ENCODE results near the gene TOMM20. TPM values are rescaled to one million over a fixed set of nuclear protein-coding genes. Genes with fewer than 3 reads are reported as not detected.

TOMM20 gene
- total RNA-seq, 1 donor, result 108 TPM

GRCh38 chr1:235152235-235152634 is 23.6 kb upstream of the TOMM20 start:
- H2AFZ ChIP-seq (ENCODE audit: low read length), result no peak overlapping the region
- no peak overlapping the region for H3K4me3 ChIP-seq (ENCODE audit: insufficient read depth, low read length)
- H3K36me3 ChIP-seq (ENCODE audit: insufficient read depth, low read length), result peaks cover 79% of the 10 kb centered on the region
- no peaks in the 10 kb centered on the region for H3K27me3 ChIP-seq (ENCODE audit: insufficient read depth, low read length)
- no peaks in the 10 kb centered on the region for H3K9me3 ChIP-seq (ENCODE audit: low read depth, low read length)
- TF ChIP-seq CTCF (IDR thresholded peaks at IDR 0.05; ENCODE audit: extremely low read depth, low read depth, low read length), result no peak
- peaks cover 22% of the 10 kb centered on the region for H3K79me2 ChIP-seq (ENCODE audit: insufficient read depth, low read length)
- no peaks in the 10 kb centered on the region for H3K4me1 ChIP-seq (ENCODE audit: insufficient read depth, low read length)
- H3K27ac ChIP-seq (ENCODE audit: low read depth, low read length), result no peak overlapping the region
- DNase-seq (ENCODE audit: insufficient read length, low spot score, missing footprints), result no peak
- H4K20me1 ChIP-seq (ENCODE audit: insufficient read depth, low read length), result no peaks in the 10 kb centered on the region
- no peak overlapping the region for H3K4me2 ChIP-seq (ENCODE audit: insufficient read depth, low read length)

GRCh38 chr1:235151033-235151432 is 22.4 kb upstream of the TOMM20 start:
- Histone ChIP-seq H3K4me1 (ENCODE audit: insufficient read depth, low read length) (no peaks in the 10 kb centered on the region), H3K4me3 (ENCODE audit: insufficient read depth, low read length) (no peak overlapping the region), H3K79me2 (ENCODE audit: insufficient read depth, low read length) (peaks cover 13% of the 10 kb centered on the region), H3K9me3 (ENCODE audit: low read depth, low read length) (no peaks in the 10 kb centered on the region), H3K4me2 (ENCODE audit: insufficient read depth, low read length) (no peak overlapping the region), H4K20me1 (ENCODE audit: insufficient read depth, low read length) (no peaks in the 10 kb centered on the region), H2AFZ (ENCODE audit: low read length) (no peak overlapping the region), H3K36me3 (ENCODE audit: insufficient read depth, low read length) (peaks cover 75% of the 10 kb centered on the region), H3K27ac (ENCODE audit: low read depth, low read length) (no peak overlapping the region), H3K27me3 (ENCODE audit: insufficient read depth, low read length) (no peaks in the 10 kb centered on the region)
- no peak for DNase-seq (ENCODE audit: insufficient read length, low spot score, missing footprints)
- no peak for TF ChIP-seq CTCF (IDR thresholded peaks at IDR 0.05; ENCODE audit: extremely low read depth, low read depth, low read length)

DNA sequence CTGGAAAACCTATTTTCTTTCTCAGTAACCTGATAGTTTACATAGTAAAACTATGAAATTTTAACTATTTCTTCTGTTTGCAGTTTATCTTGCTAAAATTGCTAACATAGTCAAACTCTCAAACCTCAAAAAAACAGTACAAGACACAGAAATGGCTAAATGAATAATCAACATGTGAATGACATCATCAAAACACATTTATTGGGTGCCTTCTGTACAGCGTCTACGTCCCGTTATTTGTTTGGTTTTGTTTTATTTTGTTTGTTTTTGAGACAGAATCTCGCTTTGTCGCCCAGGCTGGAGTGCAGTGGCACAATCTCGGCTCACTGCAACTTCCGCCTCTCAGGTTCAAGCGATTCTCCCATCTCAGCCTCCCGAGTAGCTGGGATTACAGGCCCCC is 21.2 kb upstream of the TOMM20 start:
- Histone ChIP-seq H3K79me2 (ENCODE audit: insufficient read depth, low read length) (peaks cover 13% of the 10 kb centered on the region), H3K4me1 (ENCODE audit: insufficient read depth, low read length) (no peaks in the 10 kb centered on the region), H2AFZ (ENCODE audit: low read length) (no peak overlapping the region), H4K20me1 (ENCODE audit: insufficient read depth, low read length) (no peaks in the 10 kb centered on the region), H3K9me3 (ENCODE audit: low read depth, low read length) (no peaks in the 10 kb centered on the region), H3K36me3 (ENCODE audit: insufficient read depth, low read length) (peaks cover 79% of the 10 kb centered on the region), H3K4me2 (ENCODE audit: insufficient read depth, low read length) (no peak overlapping the region), H3K4me3 (ENCODE audit: insufficient read depth, low read length) (no peak overlapping the region), H3K27me3 (ENCODE audit: insufficient read depth, low read length) (no peaks in the 10 kb centered on the region), H3K27ac (ENCODE audit: low read depth, low read length) (no peak overlapping the region)
- no peak for DNase-seq (ENCODE audit: insufficient read length, low spot score, missing footprints)
- no peak for TF ChIP-seq CTCF (IDR thresholded peaks at IDR 0.05; ENCODE audit: extremely low read depth, low read depth, low read length)

DNA sequence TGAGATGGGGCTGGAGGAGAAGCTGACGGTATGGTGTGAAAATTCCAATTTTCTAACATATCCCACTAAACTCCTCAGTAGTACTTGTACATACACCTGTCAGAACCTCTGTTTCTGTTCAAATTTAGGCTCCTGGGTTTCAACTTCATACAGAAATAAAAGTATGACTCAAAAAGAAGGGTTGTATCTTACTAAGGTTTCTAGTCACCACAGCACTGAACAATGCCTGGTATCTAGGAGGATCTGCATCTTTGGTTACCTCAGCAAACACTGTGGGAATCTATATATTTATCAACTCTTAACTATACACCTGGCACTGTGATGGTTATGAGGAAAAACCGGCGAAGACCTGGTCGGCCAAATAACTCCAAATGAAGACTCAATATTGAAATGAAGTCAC is 18.6 kb upstream of the TOMM20 start:
- Histone ChIP-seq H3K4me1 (ENCODE audit: insufficient read depth, low read length) (no peaks in the 10 kb centered on the region), H3K27me3 (ENCODE audit: insufficient read depth, low read length) (no peaks in the 10 kb centered on the region), H3K36me3 (ENCODE audit: insufficient read depth, low read length) (peaks cover 77% of the 10 kb centered on the region), H3K9me3 (ENCODE audit: low read depth, low read length) (no peaks in the 10 kb centered on the region), H3K4me3 (ENCODE audit: insufficient read depth, low read length) (no peak overlapping the region), H3K79me2 (ENCODE audit: insufficient read depth, low read length) (peaks cover 17% of the 10 kb centered on the region), H3K27ac (ENCODE audit: low read depth, low read length) (no peak overlapping the region), H3K4me2 (ENCODE audit: insufficient read depth, low read length) (no peak overlapping the region), H4K20me1 (ENCODE audit: insufficient read depth, low read length) (peaks cover 4% of the 10 kb centered on the region), H2AFZ (ENCODE audit: low read length) (no peak overlapping the region)
- TF ChIP-seq CTCF (IDR thresholded peaks at IDR 0.05; ENCODE audit: extremely low read depth, low read depth, low read length), result no peak
- DNase-seq (ENCODE audit: insufficient read length, low spot score, missing footprints), result no peak

Data from osteoblast (primary cell).